Activated CD4-positive, alpha-beta T cell treated with anti-CD3 and anti-CD28 coated beads for 24 hours (primary cell): ENCODE results near the gene TEX22.

Experiments used
- DNase-seq, 2 donors: peaks; one replicate each; pipeline ENCODE4 v3.0.0-alpha.2; 2020; ENCODE audit warnings: low read depth in 2 of 2

TEX22 gene

GRCh38 chr14:105366386-105367074 is 31.8 kb upstream of the TEX22 start:
- DNase-seq: no peak

- DNase-seq: no peak
Measured at GRCh38 chr14:105367116-105368031, 31.0 kb upstream of the TEX22 start.

- no peak for DNase-seq
Measured at GRCh38 chr14:105368032-105368417, 30.3 kb upstream of the TEX22 start.

GRCh38 chr14:105368426-105368825 is 29.9 kb upstream of the TEX22 start:
- DNase-seq: no peak

GRCh38 chr14:105368910-105369652 is 29.3 kb upstream of the TEX22 start:
- no peak for DNase-seq

- no peak for DNase-seq
Measured at GRCh38 chr14:105369653-105370040, 28.7 kb upstream of the TEX22 start.

GRCh38 chr14:105374389-105374788 is 23.9 kb upstream of the TEX22 start:
- no peak for DNase-seq

GRCh38 chr14:105375635-105376057 is 22.7 kb upstream of the TEX22 start:
- peak in 1 of 2 donors; percentile 23 for DNase-seq

- no peak for DNase-seq
Measured at GRCh38 chr14:105376521-105377440, 21.6 kb upstream of the TEX22 start.

- no peak for DNase-seq
Measured at GRCh38 chr14:105377555-105378182, 20.7 kb upstream of the TEX22 start.

- no peak for DNase-seq
Measured at GRCh38 chr14:105378199-105378598, 20.1 kb upstream of the TEX22 start.

GRCh38 chr14:105378873-105379685 is 19.3 kb upstream of the TEX22 start:
- no peak for DNase-seq

- DNase-seq: no peak
Measured at GRCh38 chr14:105379946-105380345, 18.4 kb upstream of the TEX22 start.

- no peak for DNase-seq
Measured at GRCh38 chr14:105380756-105381155, 17.6 kb upstream of the TEX22 start.

GRCh38 chr14:105381446-105382342 is 16.6 kb upstream of the TEX22 start:
- no peak for DNase-seq

- no peak for DNase-seq
Measured at GRCh38 chr14:105382343-105383082, 15.8 kb upstream of the TEX22 start.

- DNase-seq: no peak
Measured at GRCh38 chr14:105383083-105383730, 15.1 kb upstream of the TEX22 start.
